ENCODE results near the gene GPR3. TPM values are rescaled to one million over a fixed set of nuclear protein-coding genes. Genes with fewer than 3 reads are reported as not detected.
A peak's percentile ranks its signal among the peaks of the same experiment; 100 is the strongest.

Gene GPR3
- total RNA-seq, 1 experiment from 2014 or later, result 4.4 TPM

DNA sequence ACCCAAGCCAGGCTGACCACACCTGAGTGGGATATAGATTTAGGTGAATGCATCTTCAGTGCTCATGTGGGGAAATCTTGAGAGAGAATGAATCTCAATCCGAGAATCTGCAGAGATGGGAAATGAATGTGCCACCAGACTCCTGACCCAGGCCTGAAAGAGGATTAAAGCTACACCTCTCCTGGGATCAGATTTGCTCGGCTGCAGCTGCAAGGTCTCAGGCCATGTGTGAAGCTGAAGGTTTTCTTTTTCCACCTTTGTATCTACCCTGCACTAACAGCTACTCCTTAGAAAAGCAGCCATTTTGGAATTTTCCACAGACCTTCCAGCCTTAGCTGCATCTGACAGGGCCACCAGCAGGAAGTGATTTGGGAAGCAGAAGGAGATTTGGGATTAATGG lies 18.3 kb downstream of the GPR3 start:
- Mint-ChIP-seq H3K36me3 (ENCODE audit: insufficient read depth in 1 of 3, low read depth in 3 of 3) (peaks cover 39 to 75% (median 73%) of the 10 kb centered on the region in 3 experiments; a peak in 6 of 7 replicates), H3K4me3 (no peak overlapping the region), H3K4me1 (peaks cover 8 to 15% of the 10 kb centered on the region in 2 experiments), H3K27ac (0 out of 7 replicates have a peak overlapping the region, but pooled peaks of 1 of the 3 experiments have one; percentile 53), H3K9me3 (no peaks in the 10 kb centered on the region), H3K27me3 (ENCODE audit: low read depth) (no peaks in the 10 kb centered on the region)
- Histone ChIP-seq H3K9me3 (ENCODE audit: control insufficient read depth, low read depth, low read length) (no peaks in the 10 kb centered on the region), H4K8ac (replicated peaks; ENCODE audit: insufficient read length, low read depth, low read length) (no peak overlapping the region), H3K9ac (ENCODE audit: extremely low read depth, insufficient read length, low read length) (no peak overlapping the region), H3K18ac (ENCODE audit: insufficient read length, low read depth, low read length) (no peak overlapping the region), H3K4ac (ENCODE audit: low read depth, low read length) (no peak overlapping the region), H2BK120ac (ENCODE audit: low read depth, low read length, poor library complexity, severe bottlenecking) (no peak overlapping the region), H3K27me3 (ENCODE audit: insufficient read depth, low read length) (no peaks in the 10 kb centered on the region), H3K23ac (ENCODE audit: insufficient read length, low read depth, low read length) (no peak overlapping the region), H3K79me2 (ENCODE audit: insufficient read depth, low read length) (no peaks in the 10 kb centered on the region), H2AFZ (ENCODE audit: low read length) (no peak overlapping the region), H3T11ph (ENCODE audit: low read length) (no peak overlapping the region), H3K4me2 (ENCODE audit: insufficient read depth, insufficient read length, low read length) (no peak overlapping the region), H3K4me1 (ENCODE audit: insufficient read depth, low read length) (no peaks in the 10 kb centered on the region), H4K20me1 (ENCODE audit: control insufficient read depth, insufficient read depth, insufficient read length) (no peaks in the 10 kb centered on the region), H4K5ac (ENCODE audit: insufficient read length, low read depth, low read length) (no peak overlapping the region), H3K56ac (ENCODE audit: insufficient read length, low read depth, low read length) (no peak overlapping the region), H3K79me1 (ENCODE audit: insufficient read depth, low read depth, low read length, poor library complexity, severe bottlenecking) (no peaks in the 10 kb centered on the region), H2BK15ac (ENCODE audit: low read depth, low read length) (no peak overlapping the region), H3K27ac (ENCODE audit: insufficient read length, low read depth, low read length) (no peak overlapping the region), H2BK20ac (ENCODE audit: low read depth, low read length, poor library complexity, severe bottlenecking) (no peak overlapping the region), H3K23me2 (ENCODE audit: insufficient read length, low read depth, low read length, poor library complexity, severe bottlenecking) (no peaks in the 10 kb centered on the region), H3K14ac (ENCODE audit: insufficient read depth, low read length) (no peak overlapping the region), H4K91ac (ENCODE audit: insufficient read length, low read depth, low read length) (no peak overlapping the region), H2AK5ac (ENCODE audit: insufficient read length, low read length) (no peak overlapping the region), H2BK5ac (ENCODE audit: insufficient read length, low read length) (no peak overlapping the region), H2BK12ac (ENCODE audit: insufficient read length, low read depth, low read length) (no peak overlapping the region)
- no peak for DNase-seq
- TF ChIP-seq, protein P1, sequence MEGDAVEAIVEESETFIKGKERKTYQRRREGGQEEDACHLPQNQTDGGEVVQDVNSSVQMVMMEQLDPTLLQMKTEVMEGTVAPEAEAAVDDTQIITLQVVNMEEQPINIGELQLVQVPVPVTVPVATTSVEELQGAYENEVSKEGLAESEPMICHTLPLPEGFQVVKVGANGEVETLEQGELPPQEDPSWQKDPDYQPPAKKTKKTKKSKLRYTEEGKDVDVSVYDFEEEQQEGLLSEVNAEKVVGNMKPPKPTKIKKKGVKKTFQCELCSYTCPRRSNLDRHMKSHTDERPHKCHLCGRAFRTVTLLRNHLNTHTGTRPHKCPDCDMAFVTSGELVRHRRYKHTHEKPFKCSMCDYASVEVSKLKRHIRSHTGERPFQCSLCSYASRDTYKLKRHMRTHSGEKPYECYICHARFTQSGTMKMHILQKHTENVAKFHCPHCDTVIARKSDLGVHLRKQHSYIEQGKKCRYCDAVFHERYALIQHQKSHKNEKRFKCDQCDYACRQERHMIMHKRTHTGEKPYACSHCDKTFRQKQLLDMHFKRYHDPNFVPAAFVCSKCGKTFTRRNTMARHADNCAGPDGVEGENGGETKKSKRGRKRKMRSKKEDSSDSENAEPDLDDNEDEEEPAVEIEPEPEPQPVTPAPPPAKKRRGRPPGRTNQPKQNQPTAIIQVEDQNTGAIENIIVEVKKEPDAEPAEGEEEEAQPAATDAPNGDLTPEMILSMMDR (conservative IDR thresholded peaks at IDR 0.05), result no peak
- no CpG with 5 or more reads among the region's 2 CpGs for WGBS (ENCODE audit: extremely low coverage, insufficient read length, low lambda C conversion rate)

Measured in H9 (cell line).